ENCODE data around the gene NGEF. TPM values are rescaled to one million over a fixed set of nuclear protein-coding genes. Genes with fewer than 3 reads are reported as not detected.
A peak's percentile ranks its signal among the peaks of the same experiment; 100 is the strongest.

Gene NGEF
- polyA plus RNA-seq, 1 of the 3 experiments (the other 2 are of a cell fraction), result 1.4 TPM

- ChIA-PET POLR2A (no interaction called here), CTCF (interaction anchor here (2.0 to 2.9 kb wide), 2 partner anchors 48 to 73 kb away, joined by 4 to 11 read pairs; no protein-coding TSS in a partner anchor)
- Histone ChIP-seq H3K27me3 (ENCODE audit: insufficient read depth) (no peaks in the 10 kb centered on the region), H3K4me3 (ENCODE audit: low read depth in 2 of 2, low read length in 1 of 2) (no peak overlapping the region), H4K20me1 (ENCODE audit: insufficient read depth) (no peaks in the 10 kb centered on the region), H3K9me3 (no peaks in the 10 kb centered on the region), H3F3A (replicated peaks; ENCODE audit: insufficient read depth) (no peaks in the 10 kb centered on the region), H2AFZ (ENCODE audit: low read depth) (no peak overlapping the region), H3K9me2 (no peaks in the 10 kb centered on the region), H3K79me2 (ENCODE audit: insufficient read depth) (no peaks in the 10 kb centered on the region), H3K9ac (no peak overlapping the region), H3K27ac (ENCODE audit: low read depth in 2 of 2, low read length in 1 of 2) (no peak overlapping the region), H3K4me2 (0 out of 2 replicates have a peak overlapping the region, but pooled peaks have one; percentile 3), H3K36me3 (replicated peaks in 1 of 2; ENCODE audit: control insufficient read depth in 1 of 2, insufficient read depth in 2 of 2, low read length in 1 of 2) (no peaks in the 10 kb centered on the region), H3K4me1 (ENCODE audit: control insufficient read depth in 1 of 2, insufficient read depth in 2 of 2, low read depth in 1 of 2, low read length in 1 of 2) (peaks cover 0 to 13% of the 10 kb centered on the region in 2 experiments; a peak in 1 of 4 replicates)
- WGBS (ENCODE audit: low lambda C conversion rate), result 81% methylated on average over 7 of the region's 7 CpGs
- DNase-seq, result no peak
- no peak for TF ChIP-seq FOSL2 (IDR thresholded peaks at IDR 0.05; ENCODE audit: borderline replicate concordance, low read depth)
- TF ChIP-seq, protein P1, sequence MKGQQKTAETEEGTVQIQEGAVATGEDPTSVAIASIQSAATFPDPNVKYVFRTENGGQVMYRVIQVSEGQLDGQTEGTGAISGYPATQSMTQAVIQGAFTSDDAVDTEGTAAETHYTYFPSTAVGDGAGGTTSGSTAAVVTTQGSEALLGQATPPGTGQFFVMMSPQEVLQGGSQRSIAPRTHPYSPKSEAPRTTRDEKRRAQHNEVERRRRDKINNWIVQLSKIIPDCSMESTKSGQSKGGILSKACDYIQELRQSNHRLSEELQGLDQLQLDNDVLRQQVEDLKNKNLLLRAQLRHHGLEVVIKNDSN (IDR thresholded peaks at IDR 0.05; ENCODE audit: borderline replicate concordance, low read depth), result no peak
- no peak for TF ChIP-seq TEAD4 (IDR thresholded peaks at IDR 0.05; ENCODE audit: borderline replicate concordance, insufficient read depth)
- no peak for TF ChIP-seq JUND (IDR thresholded peaks at IDR 0.05)
- no peak for TF ChIP-seq REST (IDR thresholded peaks at IDR 0.05; ENCODE audit: low read depth, low read length)
- TF ChIP-seq GABPA (IDR thresholded peaks at IDR 0.05; ENCODE audit: low read depth), result no peak
- TF ChIP-seq RCOR1 (IDR thresholded peaks at IDR 0.05; ENCODE audit: low read length), result no peak
These were observed 32.4 kb downstream of the NGEF start for GRCh38 chr2:232980683-232981082.

GRCh38 chr2:232979871-232980461, 33.1 kb downstream of the NGEF start:
- no peak overlapping the region for H2AFZ ChIP-seq (ENCODE audit: low read depth)
- no peaks in the 10 kb centered on the region for H4K20me1 ChIP-seq (ENCODE audit: insufficient read depth)
- H3K27me3 ChIP-seq (ENCODE audit: insufficient read depth), result no peaks in the 10 kb centered on the region
- H3K4me3 ChIP-seq (ENCODE audit: low read depth in 2 of 2, low read length in 1 of 2), result no peak overlapping the region
- H3K9me2 ChIP-seq, result no peaks in the 10 kb centered on the region
- H3K79me2 ChIP-seq (ENCODE audit: insufficient read depth), result no peaks in the 10 kb centered on the region
- no peaks in the 10 kb centered on the region for H3K36me3 ChIP-seq (replicated peaks in 1 of 2; ENCODE audit: control insufficient read depth in 1 of 2, insufficient read depth in 2 of 2, low read length in 1 of 2)
- POLR2A ChIA-PET, result no interaction called here
- no peak overlapping the region for H3K27ac ChIP-seq (ENCODE audit: low read depth in 2 of 2, low read length in 1 of 2)
- TF ChIP-seq NFIC (IDR thresholded peaks at IDR 0.05; ENCODE audit: borderline replicate concordance) (0 out of 2 replicates have a peak, but pooled peaks have one; percentile 26), TCF12 (IDR thresholded peaks at IDR 0.05) (peak; percentile 61), FOXM1 (IDR thresholded peaks at IDR 0.05; ENCODE audit: low read depth) (no peak), ELF1 (IDR thresholded peaks at IDR 0.05) (no peak), FOSL2 (IDR thresholded peaks at IDR 0.05; ENCODE audit: borderline replicate concordance, low read depth) (peak; percentile 68), RXRA (IDR thresholded peaks at IDR 0.05; ENCODE audit: borderline replicate concordance, low read depth) (peak; percentile 69; the same call in 1 of the 2 replicates), MAX (IDR thresholded peaks at IDR 0.05; ENCODE audit: low read depth) (peak; percentile 50), JUND (IDR thresholded peaks at IDR 0.05) (peak; percentile 44; the same call in 1 of the 2 replicates), CTCF (IDR thresholded peaks at IDR 0.05) (peak; percentile 46), SMC3 (IDR thresholded peaks at IDR 0.05; ENCODE audit: low read depth, low read length) (peak; percentile 18), REST (IDR thresholded peaks at IDR 0.05; ENCODE audit: low read depth, low read length) (no peak), FOXJ3 (CRISPR knock-in tag; IDR thresholded peaks at IDR 0.05) (no peak)
- CTCF ChIA-PET, result interaction anchor here (0.5 to 2.9 kb wide), 5 partner anchors 49 to 370 kb away, joined by 3 to 11 read pairs (median 3); partner anchors contain the start of gene ATG16L1
- H3K4me2 ChIP-seq, result 0 out of 2 replicates have a peak overlapping the region, but pooled peaks have one; percentile 3
- DNase-seq, result no peak
- H3K4me1 ChIP-seq (ENCODE audit: control insufficient read depth in 1 of 2, insufficient read depth in 2 of 2, low read depth in 1 of 2, low read length in 1 of 2), result peaks cover 0 to 13% of the 10 kb centered on the region in 2 experiments; a peak in 1 of 4 replicates
- no peaks in the 10 kb centered on the region for H3F3A ChIP-seq (replicated peaks; ENCODE audit: insufficient read depth)
- no peak overlapping the region for H3K9ac ChIP-seq
- no peaks in the 10 kb centered on the region for H3K9me3 ChIP-seq
- 52% methylated on average over 7 of the region's 7 CpGs for WGBS (ENCODE audit: low lambda C conversion rate)
